Adrenal gland (tissue), 5 donors: ENCODE results near the gene DCAF10.

Source experiments
- CTCF ChIP-seq, 6 experiments: fragments of 450-650 bp in 4 of 6; fragments of 200-600 bp in 2 of 6; sonication (generic) in 1 of 6; IDR thresholded peaks; 1 replicate in 5 of 6; 2 replicates in 1 of 6; pipeline versions ENCODE4 v1.5.1 to v1.8.0; 2016 to 2021; ENCODE audit warnings: antibody characterized with exemption in 6 of 6, mild to moderate bottlenecking in 2 of 6, moderate library complexity in 1 of 6
- POLR2A ChIP-seq, 2 donors: fragments of 450-650 bp; IDR thresholded peaks; one replicate each; pipeline ENCODE4 v1.6.1; 2017; ENCODE audit warnings: antibody characterized with exemption in 2 of 2, mild to moderate bottlenecking in 2 of 2, moderate library complexity in 1 of 2
- donor health status: DM: no; HTN: no; CAD: no.

DNA sequence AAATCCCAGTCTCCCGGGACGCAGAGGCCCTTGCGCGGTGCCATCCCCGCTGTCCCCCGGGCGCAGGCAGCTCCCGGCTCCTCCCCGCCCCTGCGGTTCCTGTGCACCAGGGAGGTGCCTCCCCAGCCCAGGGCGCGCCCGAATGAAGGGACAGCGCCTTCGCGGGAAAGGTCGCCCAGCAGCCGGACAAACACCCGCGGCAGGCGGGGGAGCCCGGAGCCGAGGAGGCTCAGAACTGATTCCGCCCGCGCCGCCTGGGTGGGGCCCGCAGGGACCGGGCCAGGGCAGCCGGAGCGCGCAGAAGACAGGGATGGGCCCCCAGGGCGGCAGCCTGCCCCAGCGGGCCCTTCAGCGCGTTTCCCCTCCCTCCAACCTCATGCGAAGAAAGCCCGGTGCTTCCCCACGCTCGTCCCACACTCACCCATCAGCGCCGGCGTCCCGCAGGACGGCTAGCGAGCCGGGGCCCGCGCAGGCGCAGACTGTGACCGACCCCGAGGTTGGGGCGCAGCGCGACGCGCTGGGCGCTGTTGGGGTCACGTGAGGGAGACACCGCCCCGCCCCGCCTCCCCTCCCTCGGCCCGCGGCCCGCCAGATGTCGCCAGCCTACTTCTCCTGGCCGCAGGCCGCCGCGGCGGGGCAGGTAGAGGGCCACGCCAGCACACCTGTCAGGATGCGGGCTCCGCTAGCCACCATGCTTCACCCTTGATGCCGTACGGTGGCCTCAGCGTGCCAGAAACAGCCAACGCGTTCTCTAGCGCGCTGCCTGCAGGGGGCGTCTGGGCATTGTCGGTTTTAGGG lies 103.2 kb downstream of the DCAF10 start, which contains the start of gene SLC25A51:
- TF ChIP-seq CTCF (IDR thresholded peaks at IDR 0.05) (peak; percentile 78 to 99 (median 97)), POLR2A (IDR thresholded peaks at IDR 0.05) (peak in 1 of 2 donors; percentile 71)
